ENCODE results near the gene ACTL6B. TPM values are rescaled to one million over a fixed set of nuclear protein-coding genes. Genes with fewer than 3 reads are reported as not detected.
"Not testable (repeated sequence)": the region's sequence is repeated elsewhere in the genome, so short reads cannot be mapped to it uniquely, and the experiment has no call there.

Gene ACTL6B
- total RNA-seq, 1 donor from 2014 or later: not detected

DNA sequence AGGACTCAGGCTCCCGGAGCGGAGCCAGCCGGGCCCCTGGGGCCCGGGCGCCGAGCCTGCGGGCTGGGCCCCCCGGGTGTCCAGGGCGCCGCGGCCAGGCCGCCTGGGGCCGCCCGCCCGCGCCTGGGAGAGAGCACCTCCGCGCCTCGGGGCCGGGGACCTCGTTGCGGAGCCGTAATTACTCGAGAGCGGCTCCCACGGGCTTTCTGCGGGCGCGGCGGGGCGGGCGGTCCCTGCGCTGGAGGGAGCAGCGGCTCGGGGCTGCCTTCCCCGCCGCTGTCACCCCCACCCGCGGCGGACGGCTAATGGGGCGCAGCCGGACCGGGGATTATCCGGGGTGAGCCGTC lies 18.8 kb upstream of the ACTL6B start:
- ATAC-seq (ENCODE audit: poor library complexity): peak; percentile 0
- DNase-seq: no peak
- intact Hi-C loops (cut with DNase I): no loop called here

DNA sequence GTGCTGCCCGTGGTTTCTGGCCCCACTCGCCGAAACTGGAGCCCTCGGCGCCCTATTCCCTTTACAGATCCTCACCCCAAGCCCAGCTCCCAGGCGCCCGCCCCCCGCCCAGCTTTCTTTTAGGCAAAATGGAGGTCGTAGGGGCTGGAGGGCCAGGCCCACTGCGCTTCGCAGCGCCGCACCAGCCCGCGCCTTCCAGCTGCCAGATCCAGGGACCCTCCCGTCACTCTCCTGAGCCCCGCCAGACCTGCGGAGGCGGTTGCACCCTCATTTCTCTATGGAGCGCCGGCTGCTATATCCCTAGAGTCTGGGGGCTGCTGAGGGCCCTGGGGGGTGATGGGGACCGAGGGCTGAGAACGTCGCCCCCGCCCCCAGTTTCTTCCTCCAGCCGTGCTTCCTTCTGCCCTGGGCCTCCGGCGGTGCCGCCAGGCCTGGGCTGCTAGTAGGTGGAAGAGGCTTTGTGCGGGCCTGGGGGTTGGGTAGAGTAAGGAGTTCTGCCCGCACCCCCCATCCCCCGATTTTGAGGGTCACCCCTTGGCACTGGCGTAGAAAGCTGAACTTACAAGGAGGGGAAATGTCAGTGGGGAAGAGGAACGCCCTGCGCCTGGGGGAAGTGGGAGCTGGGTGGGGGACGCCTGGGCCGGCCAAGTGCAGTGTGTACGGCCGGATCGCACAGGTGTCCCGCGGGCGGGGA lies 18.3 kb upstream of the ACTL6B start:
- no peak for DNase-seq
- intact Hi-C loops (cut with DNase I): no loop called here
- ATAC-seq (ENCODE audit: poor library complexity): peak; percentile 0

DNA sequence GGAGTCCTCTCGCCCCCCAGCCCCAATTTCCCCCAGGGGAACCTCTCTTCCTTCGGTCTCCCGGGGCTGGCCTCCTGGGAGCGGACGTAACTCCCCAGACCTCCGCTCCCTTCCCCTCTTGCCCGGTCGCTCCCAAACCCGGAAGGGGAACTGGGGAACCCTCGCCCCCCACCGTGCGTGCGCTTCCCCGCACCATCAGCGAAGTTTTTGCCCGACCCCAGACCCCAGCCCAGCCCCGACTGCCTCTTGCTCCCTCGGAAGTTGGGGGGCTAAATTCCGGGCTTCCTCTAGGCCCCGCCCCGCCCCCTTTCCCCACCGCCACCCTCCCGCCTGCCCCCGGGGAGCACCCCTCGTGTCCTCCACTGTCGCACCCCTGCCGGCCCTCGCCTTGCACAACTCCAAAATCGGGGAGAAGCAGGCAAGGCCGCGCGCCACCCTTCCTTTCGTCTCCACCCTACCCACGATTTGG lies 17.7 kb upstream of the ACTL6B start:
- intact Hi-C loops (cut with DNase I): no loop called here
- ATAC-seq (ENCODE audit: poor library complexity) (peak; percentile 1), DNase-seq (peak; percentile 73)

GRCh38 chr7:100673302-100673941 lies 17.2 kb upstream of the ACTL6B start, which contains the start of gene GNB2:
GNB2 (plus strand) TSS chr7:100673740; CDS start chr7:100676266, 2,526 bp downstream.
- intact Hi-C loops (cut with DNase I): no loop called here
- ATAC-seq (ENCODE audit: poor library complexity): peak; percentile 91

DNA sequence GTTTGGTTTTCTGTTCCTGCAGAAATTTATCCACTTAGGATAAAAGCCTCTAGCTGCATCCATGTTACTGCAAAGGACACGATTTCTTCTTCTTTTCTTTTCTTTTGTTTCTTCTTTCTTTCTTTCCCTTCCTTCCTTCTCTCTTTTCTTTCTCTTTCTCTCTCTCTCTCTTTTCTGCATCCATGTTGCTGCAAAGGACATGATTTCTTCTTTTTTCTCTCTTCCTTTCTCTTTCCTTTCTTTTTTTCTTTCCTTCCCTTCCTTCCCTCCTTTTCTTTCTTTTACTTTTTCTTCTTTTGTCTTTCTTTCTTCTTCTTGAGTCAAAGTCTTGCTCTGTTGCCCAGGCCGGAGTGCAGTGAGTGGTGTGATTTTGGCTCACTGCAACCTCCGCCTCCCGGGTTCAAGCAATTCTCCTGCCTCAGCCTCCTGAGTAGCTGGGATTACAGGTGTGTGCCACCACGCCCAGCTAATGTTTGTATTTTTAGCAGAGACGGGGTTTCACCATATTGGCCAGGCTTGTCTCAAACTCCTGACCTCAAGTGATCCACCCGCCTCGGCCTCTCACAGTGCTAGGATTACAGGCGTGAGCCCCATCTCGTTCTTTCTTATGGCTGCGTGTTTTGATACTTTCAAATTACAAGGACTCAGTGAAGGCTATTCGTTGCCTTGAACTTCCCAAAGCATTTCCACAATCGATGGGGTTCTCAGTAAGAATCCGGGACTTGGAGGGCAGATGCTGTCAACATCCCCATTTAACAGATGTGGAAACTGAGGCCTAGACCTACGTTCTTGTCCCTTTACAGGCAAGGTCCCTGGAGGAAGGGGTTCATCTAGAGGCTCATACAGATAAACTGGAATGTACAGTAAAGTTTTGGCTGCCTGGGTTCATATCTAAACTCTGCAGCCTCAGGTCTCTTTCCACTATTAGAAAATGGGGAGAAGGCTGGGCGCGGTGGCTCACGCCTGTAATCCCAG lies 15.4 kb upstream of the ACTL6B start:
- ATAC-seq (ENCODE audit: poor library complexity): no peak
- intact Hi-C loops (cut with DNase I): no loop called here

More at GRCh38 chr7:100673302-100673941, 17.2 kb upstream of the ACTL6B start, which contains the start of gene GNB2:
- DNase-seq: peak; percentile 100

DNA sequence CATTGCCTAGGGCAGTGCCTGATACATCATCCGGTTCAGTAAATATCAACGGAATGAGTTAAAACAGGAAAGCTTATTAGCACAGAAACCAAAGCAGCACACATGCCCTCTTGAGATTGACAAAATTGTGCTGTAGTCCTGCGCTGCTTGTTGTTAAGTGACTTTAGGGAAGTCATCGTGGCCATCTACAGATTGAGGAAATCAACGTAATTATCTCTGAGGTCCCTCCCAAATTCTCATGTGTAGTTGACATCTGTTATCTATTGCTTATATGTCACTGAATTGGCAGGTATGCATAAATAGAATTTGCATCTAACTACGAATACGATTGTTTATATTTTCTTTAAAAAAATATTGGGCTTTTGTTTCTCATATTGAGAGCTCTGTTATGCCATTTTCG lies 13.8 kb upstream of the ACTL6B start:
- ATAC-seq (ENCODE audit: poor library complexity) (no peak), DNase-seq (no peak)
- intact Hi-C loops (cut with DNase I): no loop called here

More for the DNA sequence above, 15.4 kb upstream of the ACTL6B start:
- no peak for DNase-seq

DNA sequence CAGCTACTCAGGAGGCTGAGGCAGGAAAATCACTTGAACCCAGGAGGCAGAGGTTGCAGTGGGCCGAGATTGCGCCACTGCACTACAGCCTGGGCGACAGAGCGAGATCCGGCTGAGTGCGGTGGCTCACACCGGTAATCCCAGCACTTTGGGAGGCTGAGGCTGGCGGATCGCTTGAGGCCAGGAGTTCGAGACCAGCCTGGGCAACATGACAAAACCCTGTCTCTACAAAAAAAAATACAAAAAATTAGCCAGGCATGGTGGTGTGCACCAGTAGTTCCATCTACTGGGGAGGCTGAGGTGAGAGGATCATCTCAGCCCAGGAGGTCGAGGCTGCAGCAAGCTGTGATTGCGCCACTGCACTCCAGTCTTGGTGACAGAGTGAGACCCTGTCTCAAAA lies 12.9 kb upstream of the ACTL6B start:
- intact Hi-C loops (cut with DNase I): loop anchor here (5.0 kb wide), 1 partner anchor 42 kb away; no protein-coding TSS in a partner anchor
- ATAC-seq (ENCODE audit: poor library complexity); DNase-seq: not testable (repeated sequence)

- intact Hi-C loops (cut with DNase I): loop anchor here (5.0 kb wide), 1 partner anchor 41 kb away; no protein-coding TSS in a partner anchor
- no peak for DNase-seq
- no peak for ATAC-seq (ENCODE audit: poor library complexity)
These were observed 11.8 kb upstream of the ACTL6B start for GRCh38 chr7:100668069-100668449.

DNA sequence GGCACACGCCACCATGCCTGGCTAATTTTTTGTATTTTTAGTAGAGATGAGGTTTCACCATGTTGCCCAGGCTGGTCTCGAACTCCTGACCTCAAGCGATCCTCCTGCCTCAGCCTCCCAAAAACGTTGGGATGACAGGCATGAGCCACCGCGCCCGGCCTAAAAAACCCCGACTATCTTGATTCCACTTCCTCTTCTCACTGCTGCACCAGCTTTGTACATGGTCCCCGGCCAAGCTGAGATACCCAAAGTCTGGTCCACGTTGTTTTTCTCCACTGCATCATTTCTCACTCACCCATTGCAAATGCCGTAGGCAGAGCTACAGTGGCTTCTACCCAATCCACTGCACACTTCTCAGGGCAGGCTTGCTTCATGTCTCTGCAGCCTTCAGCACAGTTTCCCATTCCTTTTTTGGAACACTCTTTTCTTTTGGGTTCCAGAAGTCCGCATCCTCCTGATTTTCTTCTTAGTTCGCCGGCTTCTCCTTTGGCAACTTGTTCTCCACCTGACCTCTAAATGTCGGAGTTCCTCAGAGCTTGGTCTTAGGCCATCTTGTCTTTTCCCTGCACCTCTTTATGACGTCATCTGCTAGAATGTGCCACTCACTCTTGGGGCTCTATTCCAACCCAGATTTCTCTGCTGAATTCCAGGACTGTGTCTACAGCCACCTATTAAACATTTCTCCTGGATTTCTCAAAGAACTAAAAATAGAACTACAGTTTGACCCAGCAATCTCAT lies 11.3 kb upstream of the ACTL6B start:
- DNase-seq (no peak), ATAC-seq (ENCODE audit: poor library complexity) (no peak)
- intact Hi-C loops (cut with DNase I): loop anchor here (5.0 kb wide), 1 partner anchor 40 kb away; no protein-coding TSS in a partner anchor

DNA sequence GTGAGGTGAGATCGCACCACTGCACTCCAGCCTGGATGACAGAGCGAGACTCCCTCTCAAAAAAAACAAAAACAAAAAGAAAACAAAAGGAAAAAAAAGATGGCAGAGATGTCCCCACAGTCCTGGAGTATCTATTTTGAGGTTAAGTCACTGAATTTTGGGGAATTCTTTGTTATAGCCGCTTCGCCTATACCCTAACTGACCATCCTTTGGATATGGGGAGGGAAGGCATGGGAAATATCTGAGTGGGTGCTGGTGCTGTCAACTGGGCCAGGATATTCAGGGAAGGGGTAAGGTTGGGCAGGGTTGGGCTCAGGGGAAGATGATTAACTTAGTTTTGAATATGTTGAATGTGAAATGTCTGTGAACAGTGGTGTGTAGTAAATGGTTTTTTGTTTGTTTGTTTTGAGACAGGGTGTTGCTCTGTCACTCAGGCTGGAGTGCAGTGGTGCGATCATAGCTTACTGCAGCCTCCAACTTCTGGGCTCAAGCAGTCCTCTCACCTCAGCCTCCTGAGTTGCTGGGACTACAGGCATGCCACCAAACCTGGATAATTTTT lies 9.0 kb upstream of the ACTL6B start:
- DNase-seq (no peak), ATAC-seq (ENCODE audit: poor library complexity) (no peak)
- intact Hi-C loops (cut with DNase I): loop anchor here (5.0 kb wide), 1 partner anchor 38 kb away; no protein-coding TSS in a partner anchor

- DNase-seq; intact Hi-C loops (cut with DNase I); ATAC-seq (ENCODE audit: poor library complexity): not testable (repeated sequence)
These were observed 6.0 kb upstream of the ACTL6B start for GRCh38 chr7:100662194-100662776.

DNA sequence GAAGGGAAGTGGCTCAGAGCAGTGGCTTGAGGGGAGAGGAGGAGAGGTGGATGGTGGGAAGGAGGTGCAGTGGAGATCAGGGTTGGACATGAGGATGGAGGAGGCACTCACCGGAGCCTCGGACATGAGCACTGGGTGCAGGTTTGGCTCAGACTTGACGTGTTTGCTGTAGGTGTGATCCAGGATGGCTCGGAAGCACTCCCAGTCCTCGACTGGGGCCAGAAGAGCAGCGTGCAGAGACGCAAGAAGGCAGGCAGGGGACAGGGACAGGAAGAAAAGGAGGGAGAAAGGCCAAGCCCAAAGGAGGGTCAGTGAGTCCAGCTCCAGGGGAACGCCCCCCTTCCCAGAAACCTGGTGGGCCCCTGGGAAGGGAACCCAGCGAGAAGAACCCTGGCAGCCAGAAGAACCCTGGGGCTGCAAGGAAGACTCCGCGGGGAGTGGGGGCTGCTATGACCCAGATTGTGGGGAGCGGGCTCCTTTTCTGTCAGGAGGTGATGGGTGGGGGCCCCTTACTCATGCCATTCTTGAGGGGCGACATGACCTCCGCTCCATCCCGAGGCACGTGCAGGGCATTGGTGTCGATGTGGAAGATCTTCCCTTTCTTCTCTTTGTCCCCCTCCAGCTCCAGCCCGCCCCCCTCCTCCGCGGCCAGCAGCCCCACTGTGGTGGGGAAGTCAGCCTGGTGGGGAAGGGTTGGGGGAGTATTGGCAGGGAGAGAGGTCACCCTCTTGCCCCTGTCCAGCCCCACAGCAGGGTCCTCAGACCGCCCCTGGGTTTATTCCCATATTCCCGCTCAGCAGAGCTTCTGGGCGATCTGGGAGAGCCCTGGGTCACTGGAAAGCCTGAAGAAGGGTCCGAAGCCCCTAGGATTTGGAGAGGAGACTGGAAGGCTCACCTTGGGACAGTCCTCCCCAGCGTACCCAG lies 1.1 kb downstream of the ACTL6B start:
- no peak for ATAC-seq (ENCODE audit: poor library complexity)
- intact Hi-C loops (cut with DNase I): no loop called here
- DNase-seq: no peak

DNA sequence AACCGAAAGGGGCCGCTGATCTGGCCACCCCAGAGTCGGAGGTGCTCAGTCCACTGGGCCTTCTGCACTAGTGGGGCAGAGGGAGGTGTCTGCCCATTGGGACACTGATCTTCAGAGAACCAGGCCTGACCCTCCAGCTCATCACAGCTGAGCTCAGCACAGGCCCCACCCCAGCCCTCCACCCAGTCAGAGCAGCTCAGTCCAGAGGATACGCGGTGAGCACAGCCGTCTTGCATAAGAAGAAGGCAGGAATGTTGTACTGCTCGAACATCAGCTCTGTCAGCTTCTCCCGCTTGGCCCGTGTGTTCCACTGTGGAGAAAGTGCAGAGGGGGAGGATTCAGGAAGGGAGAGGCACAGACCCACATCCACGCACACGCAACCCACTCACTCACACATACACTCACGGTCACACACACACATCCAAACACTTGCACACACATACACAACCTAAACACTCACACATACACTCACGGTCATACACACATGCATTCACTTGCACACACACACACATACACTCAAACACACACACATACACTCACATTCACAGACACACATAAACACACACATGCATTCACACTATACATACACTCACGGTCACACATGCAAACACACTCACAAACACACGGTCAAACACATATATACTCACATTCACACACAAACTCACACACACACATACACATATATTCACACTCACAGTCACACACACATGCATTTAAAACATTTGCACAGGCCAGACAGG lies 6.3 kb downstream of the ACTL6B start:
- ATAC-seq (ENCODE audit: poor library complexity) (no peak), DNase-seq (no peak)
- intact Hi-C loops (cut with DNase I): no loop called here

- DNase-seq: no peak
- intact Hi-C loops (cut with DNase I): no loop called here
- ATAC-seq (ENCODE audit: poor library complexity): no peak
These were observed 13.7 kb downstream of the ACTL6B start for GRCh38 chr7:100642534-100642907.

DNA sequence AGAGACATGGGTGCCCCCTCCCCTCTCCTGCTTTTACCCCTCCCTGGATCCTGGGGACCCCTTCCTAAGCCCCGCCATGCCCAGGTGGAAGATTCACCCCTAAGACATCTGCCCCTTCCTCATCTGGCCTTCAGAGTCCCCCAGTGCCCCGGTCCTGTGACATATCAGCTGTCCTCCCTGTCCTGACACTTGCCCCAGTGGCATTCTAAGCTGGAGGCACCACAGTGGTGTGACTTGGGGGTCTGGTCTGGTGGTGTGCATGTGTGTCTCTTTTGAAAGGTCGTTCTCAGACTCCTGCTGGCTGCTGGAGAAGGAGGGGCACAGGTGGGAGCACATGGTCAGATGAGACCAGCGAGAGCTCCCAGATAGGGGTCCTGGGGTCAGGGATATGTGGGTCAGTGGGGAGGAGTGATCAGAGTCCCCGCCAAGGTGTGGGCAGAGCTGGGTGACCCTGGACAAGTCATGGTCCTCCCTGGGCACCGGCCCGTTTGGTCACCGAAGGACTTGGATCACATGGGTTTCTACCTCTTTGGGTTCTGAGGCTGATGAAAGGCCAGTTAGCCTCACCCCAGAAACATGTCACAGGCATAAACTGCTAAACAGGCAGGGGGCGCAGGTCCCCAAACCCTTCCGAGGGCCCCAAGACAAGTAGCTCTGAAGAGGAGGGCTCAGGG lies 14.3 kb downstream of the ACTL6B start:
- no peak for DNase-seq
- intact Hi-C loops (cut with DNase I): no loop called here
- no peak for ATAC-seq (ENCODE audit: poor library complexity)
